HG03280 (cell line): ENCODE data around the gene MAP3K4.
"Not testable (repeated sequence)": the region's sequence is repeated elsewhere in the genome, so short reads cannot be mapped to it uniquely, and the experiment has no call there.

Experiments used
- ATAC-seq: cut with Tn5 transposase; IDR thresholded peaks from one replicate; pipeline ENCODE4 v1.9.1; 2021; ENCODE audit warnings: mild to moderate bottlenecking, moderate library complexity; ENCODE audit not compliant: unreplicated experiment

The MAP3K4 gene

GRCh38 chr6:161117308-161117707, 125.7 kb downstream of the MAP3K4 start:
- no peak for ATAC-seq

GRCh38 chr6:161117942-161118341, 126.4 kb downstream of the MAP3K4 start:
- ATAC-seq = no peak

GRCh38 chr6:161123319-161123718, 131.8 kb downstream of the MAP3K4 start:
- not testable (repeated sequence) for ATAC-seq

GRCh38 chr6:161125591-161125990, 134.0 kb downstream of the MAP3K4 start:
- no peak for ATAC-seq

GRCh38 chr6:161127071-161127740, 135.6 kb downstream of the MAP3K4 start:
- no peak for ATAC-seq

GRCh38 chr6:161128230-161128629, 136.7 kb downstream of the MAP3K4 start:
- ATAC-seq = no peak

GRCh38 chr6:161128680-161129196, 137.2 kb downstream of the MAP3K4 start:
- no peak for ATAC-seq

- no peak for ATAC-seq
Measured at GRCh38 chr6:161130541-161130940, 139.0 kb downstream of the MAP3K4 start.

GRCh38 chr6:161130967-161131766, 139.6 kb downstream of the MAP3K4 start:
- ATAC-seq = no peak

- ATAC-seq = no peak
Measured at GRCh38 chr6:161132384-161132783, 140.8 kb downstream of the MAP3K4 start.

- no peak for ATAC-seq
Measured at GRCh38 chr6:161133963-161134362, 142.4 kb downstream of the MAP3K4 start.

GRCh38 chr6:161134550-161135298, 143.2 kb downstream of the MAP3K4 start:
- ATAC-seq = no peak

- ATAC-seq = no peak
Measured at GRCh38 chr6:161135695-161136591, 144.4 kb downstream of the MAP3K4 start.

- ATAC-seq = no peak
Measured at GRCh38 chr6:161136655-161137054, 145.1 kb downstream of the MAP3K4 start.

- ATAC-seq = no peak
Measured at GRCh38 chr6:161137320-161137719, 145.8 kb downstream of the MAP3K4 start.

- ATAC-seq = no peak
Measured at GRCh38 chr6:161137839-161138542, 146.4 kb downstream of the MAP3K4 start.

GRCh38 chr6:161138543-161139303, 147.2 kb downstream of the MAP3K4 start:
- ATAC-seq = no peak

- no peak for ATAC-seq
Measured at GRCh38 chr6:161139304-161139765, 147.8 kb downstream of the MAP3K4 start.
